Measurements from ENCODE around the gene ZNF513.

Gene ZNF513

GRCh38 chr2:27351802-27352598, 28.5 kb downstream of the ZNF513 start:
- Histone ChIP-seq H3K27ac (no peak overlapping the region), H3K4me3 (no peak overlapping the region)
- no peak for TF ChIP-seq CTCF (IDR thresholded peaks at IDR 0.05)
- no peak for DNase-seq (ENCODE audit: low spot score)

- TF ChIP-seq CTCF (IDR thresholded peaks at IDR 0.05), result no peak
- Histone ChIP-seq H3K4me3 (no peak overlapping the region), H3K27ac (no peak overlapping the region)
- no peak for DNase-seq (ENCODE audit: low spot score)
Measured at GRCh38 chr2:27350106-27350693, 30.3 kb downstream of the ZNF513 start.

GRCh38 chr2:27347641-27348040, 32.9 kb downstream of the ZNF513 start:
- peak overlapping the region in 1 of 2 donors; percentile 26 for H3K27ac ChIP-seq
- TF ChIP-seq CTCF (IDR thresholded peaks at IDR 0.05), result no peak
- DNase-seq (ENCODE audit: low spot score), result no peak
- no peak overlapping the region for H3K4me3 ChIP-seq

- Histone ChIP-seq H3K27ac (no peak overlapping the region), H3K4me3 (no peak overlapping the region)
- no peak for DNase-seq (ENCODE audit: low spot score)
- no peak for TF ChIP-seq CTCF (IDR thresholded peaks at IDR 0.05)
Measured at GRCh38 chr2:27336173-27336572, 44.4 kb downstream of the ZNF513 start.

GRCh38 chr2:27335311-27335710, 45.2 kb downstream of the ZNF513 start:
- Histone ChIP-seq H3K4me3 (no peak overlapping the region), H3K27ac (no peak overlapping the region)
- TF ChIP-seq CTCF (IDR thresholded peaks at IDR 0.05), result no peak
- DNase-seq (ENCODE audit: low spot score), result no peak
